CD14-positive monocyte (primary cell): Measurements from ENCODE around the gene BARX2. TPM values are rescaled to one million over a fixed set of nuclear protein-coding genes. Genes with fewer than 3 reads are reported as not detected.

Experiments used
- DNase-seq, 3 donors: peaks; one replicate each; pipeline ENCODE4 v3.0.0-alpha.2; 2011 to 2022
- H2AFZ ChIP-seq: 2 replicates; pipeline ENCODE4 v1.6.0; 2012; ENCODE audit warnings: mild to moderate bottlenecking, low read depth, low read length, inconsistent platforms; ENCODE audit not compliant: insufficient read depth, poor library complexity, severe bottlenecking
- H3K27ac ChIP-seq, 2 donors: 1 replicate in 1 of 2; 2 replicates in 1 of 2; pipeline ENCODE4 v1.5.1; 2012 to 2013; ENCODE audit warnings: low read length in 2 of 2, control low read depth in 1 of 2, inconsistent platforms in 1 of 2, low read depth in 1 of 2, mild to moderate bottlenecking in 1 of 2
- H3K27me3 ChIP-seq, 2 donors: one replicate each; pipeline versions ENCODE4 v1.6.0 to v1.6.1; 2011 to 2013; ENCODE audit warnings: low read length in 2 of 2; ENCODE audit not compliant: control insufficient read depth in 2 of 2, insufficient read depth in 2 of 2
- H3K36me3 ChIP-seq, 2 donors: replicated peaks in 1 of 2; 1 replicate in 1 of 2; 2 replicates in 1 of 2; pipeline versions ENCODE4 v1.5.1 to v1.6.1; 2012 to 2013; ENCODE audit warnings: low read length in 2 of 2, control low read depth in 1 of 2, inconsistent platforms in 1 of 2, mild to moderate bottlenecking in 1 of 2; ENCODE audit not compliant: insufficient read depth in 2 of 2, control insufficient read depth in 1 of 2
- H3K4me1 ChIP-seq, 2 donors: 1 replicate in 1 of 2; 2 replicates in 1 of 2; pipeline versions ENCODE4 v1.5.1 to v1.6.1; 2012 to 2013; ENCODE audit warnings: low read length in 2 of 2, control low read depth in 1 of 2, inconsistent platforms in 1 of 2, mild to moderate bottlenecking in 1 of 2, moderate library complexity in 1 of 2; ENCODE audit not compliant: insufficient read depth in 2 of 2, control insufficient read depth in 1 of 2
- H3K4me2 ChIP-seq: replicated peaks from 2 replicates; pipeline ENCODE3; 2012; ENCODE audit warnings: low read length, moderate library complexity, mild to moderate bottlenecking; ENCODE audit not compliant: poor library complexity, severe bottlenecking; ENCODE audit errors: extremely low read depth
- H3K4me3 ChIP-seq, 3 experiments: fragments of 200-600 bp in 1 of 3; sonication (generic) in 1 of 3; replicated peaks in 1 of 3; 1 replicate in 2 of 3; 2 replicates in 1 of 3; pipeline ENCODE4 v1.5.1; 2011 to 2013; ENCODE audit warnings: low read length in 3 of 3, mild to moderate bottlenecking in 3 of 3, control low read depth in 2 of 3, low read depth in 2 of 3, inconsistent platforms in 1 of 3, moderate library complexity in 1 of 3
- H3K79me2 ChIP-seq: 2 replicates; pipeline ENCODE4 v1.6.0; 2012; ENCODE audit warnings: mild to moderate bottlenecking, control low read depth, inconsistent platforms, low read length, moderate library complexity; ENCODE audit not compliant: insufficient read depth
- H3K9ac ChIP-seq: 2 replicates; pipeline ENCODE4 v1.6.0; 2017; ENCODE audit warnings: low read length, mild to moderate bottlenecking; ENCODE audit not compliant: insufficient read depth, poor library complexity, severe bottlenecking
- H3K9me3 ChIP-seq, 2 donors: replicated peaks in 1 of 2; 1 replicate in 1 of 2; 2 replicates in 1 of 2; pipeline versions ENCODE4 v1.5.1 to v1.6.1; 2012 to 2013; ENCODE audit warnings: low read length in 2 of 2, control low read depth in 1 of 2; ENCODE audit not compliant: control insufficient read depth in 1 of 2, insufficient read depth in 1 of 2
- H4K20me1 ChIP-seq: 2 replicates; pipeline ENCODE4 v1.6.0; 2012; ENCODE audit warnings: mild to moderate bottlenecking, low read length, control low read depth, moderate library complexity; ENCODE audit not compliant: insufficient read depth
- H3K27ac Mint-ChIP-seq, 7 donors: one replicate each; pipeline ENCODE4 v1.8.0; 2020; ENCODE audit warnings: mild to moderate bottlenecking in 7 of 7, mixed read lengths in 7 of 7, moderate library complexity in 6 of 7, inconsistent platforms in 2 of 7
- H3K27me3 Mint-ChIP-seq, 3 donors: one replicate each; pipeline ENCODE4 v1.8.0; 2021 to 2022; ENCODE audit warnings: low read depth in 3 of 3, mild to moderate bottlenecking in 3 of 3, mixed read lengths in 3 of 3, moderate library complexity in 3 of 3, inconsistent platforms in 1 of 3
- H3K36me3 Mint-ChIP-seq, 2 donors: one replicate each; pipeline ENCODE4 v1.8.0; 2020; ENCODE audit warnings: mixed read lengths in 2 of 2, inconsistent platforms in 1 of 2, mild to moderate bottlenecking in 1 of 2
- H3K4me1 Mint-ChIP-seq: one replicate; pipeline ENCODE4 v1.8.0; 2020; ENCODE audit warnings: mild to moderate bottlenecking, mixed read lengths
- H3K4me3 Mint-ChIP-seq, 2 donors: one replicate each; pipeline ENCODE4 v1.8.0; 2020; ENCODE audit warnings: mild to moderate bottlenecking in 2 of 2, mixed read lengths in 2 of 2, moderate library complexity in 1 of 2
- H3K9me3 Mint-ChIP-seq, 7 donors: one replicate each; pipeline ENCODE4 v1.8.0; 2020 to 2022; ENCODE audit warnings: mixed read lengths in 7 of 7, mild to moderate bottlenecking in 6 of 7, moderate library complexity in 6 of 7, inconsistent platforms in 2 of 7
- CTCF ChIP-seq: fragments of 200-600 bp; IDR thresholded peaks from one replicate; pipeline ENCODE4 v1.8.0; 2022; ENCODE audit warnings: antibody characterized with exemption, mild to moderate bottlenecking
- WGBS: methylation state at CpG from one replicate; pipeline ENCODE4 v1.1.5; 2013; ENCODE audit warnings: missing lambda C conversion rate; ENCODE audit not compliant: insufficient coverage; 5-methylcytosine and 5-hydroxymethylcytosine counted together
- intact Hi-C, 2 donors: fragments of 100-400 bp; cut with micrococcal nuclease; formaldehyde crosslinking; loops; one replicate each; pipeline versions ENCODE4 v1.15.0 to v1.15.1; 2023
- polyA plus RNA-seq, 3 donors: library from polyadenylated mRNA; depleted of rRNA in 1 of 3; unstranded in 2 of 3; stranded (reverse) in 1 of 3; fragments of 300-500 nt in 2 of 3; fragments of >200 nt in 1 of 3; fragmentation: Illumina TruSeq in 2 of 3; gene quantifications; 1 replicate in 2 of 3; 2 replicates in 1 of 3; pipeline ENCODE4 v1.2.3, GENCODE V29; 2012 to 2021

The BARX2 gene
- polyA plus RNA-seq, 3 donors = not detected

GRCh38 chr11:129395883-129396282 is 20.2 kb downstream of the BARX2 start:
- peaks cover 7 to 12% (median 10%) of the 10 kb centered on the region in 3 donors for H3K27me3 Mint-ChIP-seq
- no peak for TF ChIP-seq CTCF
- no peaks in the 10 kb centered on the region for H3K79me2 ChIP-seq
- no peaks in the 10 kb centered on the region for H3K4me1 ChIP-seq
- no peak for DNase-seq
- H3K9me3 Mint-ChIP-seq = peaks cover 0 to 6% (median 0%) of the 10 kb centered on the region in 7 donors
- H2AFZ ChIP-seq = no peak overlapping the region
- no peaks in the 10 kb centered on the region for H4K20me1 ChIP-seq
- no peaks in the 10 kb centered on the region for H3K4me1 Mint-ChIP-seq
- no peak overlapping the region for H3K4me2 ChIP-seq
- H3K9ac ChIP-seq = no peak overlapping the region
- H3K27ac ChIP-seq = no peak overlapping the region
- H3K27ac Mint-ChIP-seq = no peak overlapping the region
- no peaks in the 10 kb centered on the region for H3K36me3 Mint-ChIP-seq
- no peak overlapping the region for H3K4me3 ChIP-seq
- H3K27me3 ChIP-seq = no peaks in the 10 kb centered on the region
- intact Hi-C loops = no loop called here
- no peak overlapping the region for H3K4me3 Mint-ChIP-seq
- WGBS = 100% methylated on average over 5 of the region's 7 CpGs
- H3K9me3 ChIP-seq = no peaks in the 10 kb centered on the region
- H3K36me3 ChIP-seq = no peaks in the 10 kb centered on the region

GRCh38 chr11:129396454-129396853 is 20.8 kb downstream of the BARX2 start:
- Histone ChIP-seq H4K20me1 (no peaks in the 10 kb centered on the region), H2AFZ (no peak overlapping the region), H3K4me2 (no peak overlapping the region), H3K27me3 (no peaks in the 10 kb centered on the region), H3K36me3 (no peaks in the 10 kb centered on the region), H3K79me2 (no peaks in the 10 kb centered on the region), H3K9ac (no peak overlapping the region), H3K9me3 (no peaks in the 10 kb centered on the region), H3K27ac (no peak overlapping the region), H3K4me3 (no peak overlapping the region), H3K4me1 (no peaks in the 10 kb centered on the region)
- no peak for DNase-seq
- no peak for TF ChIP-seq CTCF
- no peak overlapping the region for H3K27ac Mint-ChIP-seq
- H3K4me3 Mint-ChIP-seq = no peak overlapping the region
- H3K36me3 Mint-ChIP-seq = no peaks in the 10 kb centered on the region
- WGBS = no CpG with 5 or more reads among the region's 3 CpGs
- H3K4me1 Mint-ChIP-seq = no peaks in the 10 kb centered on the region
- H3K27me3 Mint-ChIP-seq = peaks cover 7 to 12% (median 10%) of the 10 kb centered on the region in 3 donors
- peaks cover 0 to 6% (median 0%) of the 10 kb centered on the region in 7 donors for H3K9me3 Mint-ChIP-seq
- intact Hi-C loops = no loop called here
